Neural progenitor cell (in vitro differentiated cells): ENCODE measurements around the gene ZSWIM6.

Experiments
- CTCF ChIP-seq: fragments of 200-600 bp; sonication (generic); IDR thresholded peaks from 2 replicates; pipeline ENCODE4 v1.5.1; 2017; ENCODE audit warnings: antibody characterized with exemption, mild to moderate bottlenecking
- EZH2 ChIP-seq: fragments of 200-600 bp; sonication (generic); IDR thresholded peaks from 2 replicates; pipeline ENCODE4 v1.6.1; 2017; ENCODE audit warnings: antibody characterized with exemption, mild to moderate bottlenecking, moderate library complexity
- EZH2phosphoT487 ChIP-seq: fragments of 200-600 bp; sonication (generic); IDR thresholded peaks from 2 replicates; pipeline ENCODE4 v1.6.1; 2017; ENCODE audit warnings: antibody characterized with exemption

GRCh38 chr5:61575581-61575980 is 243.5 kb downstream of the ZSWIM6 start:
- no peak for TF ChIP-seq CTCF
- no peak for TF ChIP-seq EZH2phosphoT487
- TF ChIP-seq EZH2, result no peak
